Ovary (tissue), 9 donors: ENCODE data around the gene LSM2. TPM values are rescaled to one million over a fixed set of nuclear protein-coding genes. Genes with fewer than 3 reads are reported as not detected.
A peak's percentile ranks its signal among the peaks of the same experiment; 100 is the strongest.

Experiments used
- DNase-seq, 5 donors: peaks; one replicate each; pipeline ENCODE4 v3.0.0-alpha.2; 2019 to 2020
- H3K27ac ChIP-seq, 2 donors: fragments of 200-600 bp; one replicate each; pipeline versions ENCODE4 v1.5.1 to v1.8.0; 2019 to 2022
- H3K27me3 ChIP-seq: fragments of 200-600 bp; one replicate; pipeline ENCODE4 v1.8.0; 2022
- H3K36me3 ChIP-seq: fragments of 200-600 bp; sonication (generic); one replicate; pipeline ENCODE4 v1.5.1; 2019
- H3K4me1 ChIP-seq: one replicate; pipeline ENCODE4 v1.8.1; 2013; ENCODE audit warnings: mild to moderate bottlenecking, moderate library complexity; ENCODE audit not compliant: insufficient read depth
- H3K4me3 ChIP-seq: fragments of 200-600 bp; sonication (generic); one replicate; pipeline ENCODE4 v1.5.1; 2017
- H3K9me3 ChIP-seq, 2 donors: fragments of 200-600 bp in 1 of 2; sonication (generic) in 1 of 2; one replicate each; pipeline versions ENCODE4 v1.5.1 to v1.8.1; 2013 to 2019; ENCODE audit warnings: mild to moderate bottlenecking in 1 of 2, moderate library complexity in 1 of 2
- EP300 ChIP-seq: sonication (generic); formaldehyde crosslinking; IDR thresholded peaks from one replicate; pipeline ENCODE4 v1.6.1; 2017; ENCODE audit warnings: antibody characterized with exemption
- POLR2A ChIP-seq: fragments of 450-650 bp; IDR thresholded peaks from one replicate; pipeline ENCODE4 v1.6.1; 2017; ENCODE audit warnings: antibody characterized with exemption, mild to moderate bottlenecking, moderate library complexity
- WGBS, 3 donors: extraction: QIAGEN DNeasy Blood & Tissue Kit in 1 of 3; methylation state at CpG; one replicate each; pipeline versions ENCODE4 v1.1.5 to v1.1.7; 2013 to 2017; 5-methylcytosine and 5-hydroxymethylcytosine counted together
- intact Hi-C, 4 donors: fragments of 100-400 bp; cut with DNase I; formaldehyde crosslinking; loops; one replicate each; pipeline versions ENCODE4 v1.11.0 to v1.15.1; 2022 to 2023
- polyA plus RNA-seq, 2 donors: library from polyadenylated mRNA; stranded (reverse); fragments of 200-250 nt in 1 of 2; fragments of 350-450 nt in 1 of 2; fragmentation: Illumina TruSeq in 1 of 2; extraction: RNeasy Lipid Tissue Mini Kit (QIAGEN cat#74804) in 1 of 2; gene quantifications; one replicate each; pipeline ENCODE4 v1.2.3, GENCODE V29; 2013 to 2014
- total RNA-seq, 7 donors: library from RNA; depleted of rRNA in 2 of 7; stranded (reverse); fragments of >200 nt in 2 of 7; fragmentation: NEBNext Ultra II Directional in 3 of 7; extraction: Animal tissue kit (Norgen Biotek cat#: 25700) in 3 of 7; gene quantifications; one replicate each; pipeline versions ENCODE4 v1.1.0 to v1.2.4, GENCODE V29; 2016 to 2023
- TF ChIP-seq, protein P1 (sequence below), 3 donors: fragments of 450-650 bp in 2 of 3; fragments of 200-600 bp in 1 of 3; IDR thresholded peaks; one replicate each; pipeline versions ENCODE4 v1.5.1 to v1.8.0; 2016 to 2022; ENCODE audit warnings: antibody characterized with exemption in 3 of 3, mild to moderate bottlenecking in 1 of 3
- donor health status: DM: no; HTN: no; CAD: no; lungs with moderate emphysema.
- donor health status: DM: no; HTN: no; CAD: no.
- donor health status: Bipolar disorder and iron deficiency.
- donor health status: DM: yes; HTN: yes; CAD: no.
- donor health status: DM: no; HTN: no; CAD: no.
- donor health status: DM: yes; HTN: yes; CAD: no.

The LSM2 gene
- total and polyA plus RNA-seq, 9 donors = 35.9 to 90.7 (median 47.6) TPM

DNA sequence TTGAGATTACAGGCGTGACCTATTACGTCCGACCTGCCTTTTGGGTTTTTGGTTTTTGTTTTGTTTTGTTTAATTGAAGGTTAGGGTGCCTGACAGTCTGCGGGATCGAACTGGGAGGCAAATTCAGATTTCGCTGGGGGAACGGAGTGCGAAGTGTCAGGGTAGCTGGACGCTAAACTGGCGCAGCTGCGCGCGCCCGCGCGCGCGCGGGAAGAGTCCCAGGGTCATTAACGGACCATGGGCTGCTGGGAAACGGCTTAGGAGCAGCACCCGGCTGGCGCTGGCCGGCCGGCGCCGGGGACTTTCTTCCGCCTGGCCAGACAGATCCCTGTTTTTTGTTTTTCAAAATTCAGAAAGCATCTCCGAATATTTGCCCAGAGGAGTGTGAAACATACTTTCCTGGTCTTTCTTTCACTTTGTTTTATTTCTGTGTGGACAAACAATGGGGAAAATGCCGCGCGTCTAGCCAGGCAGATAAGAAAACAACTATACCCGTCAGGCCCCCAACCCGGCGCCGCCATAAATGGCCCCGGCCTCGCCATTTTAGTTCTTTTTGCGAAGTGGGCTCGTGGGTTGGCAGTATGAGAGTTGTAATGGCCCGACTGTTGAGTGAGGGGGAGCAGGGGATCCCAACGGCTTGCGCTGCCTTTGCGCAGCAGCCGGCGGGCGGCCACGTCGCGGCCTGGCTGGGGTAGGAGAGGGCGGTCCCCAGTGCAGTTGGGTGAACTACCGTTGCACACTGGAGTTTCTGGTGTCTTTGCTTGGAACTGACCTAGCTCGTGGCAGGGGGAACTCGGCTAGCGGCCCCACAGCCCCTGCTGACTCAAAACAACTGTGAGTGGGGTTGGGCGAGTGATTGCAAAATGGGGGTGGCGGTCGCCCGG lies 27.8 kb upstream of the LSM2 start:
- DNase-seq = peak; percentile 88 to 93 (median 88)
- no peaks in the 10 kb centered on the region for H3K36me3 ChIP-seq
- H3K27ac ChIP-seq = peak overlapping the region; percentile 91 to 93
- TF ChIP-seq, protein P1, sequence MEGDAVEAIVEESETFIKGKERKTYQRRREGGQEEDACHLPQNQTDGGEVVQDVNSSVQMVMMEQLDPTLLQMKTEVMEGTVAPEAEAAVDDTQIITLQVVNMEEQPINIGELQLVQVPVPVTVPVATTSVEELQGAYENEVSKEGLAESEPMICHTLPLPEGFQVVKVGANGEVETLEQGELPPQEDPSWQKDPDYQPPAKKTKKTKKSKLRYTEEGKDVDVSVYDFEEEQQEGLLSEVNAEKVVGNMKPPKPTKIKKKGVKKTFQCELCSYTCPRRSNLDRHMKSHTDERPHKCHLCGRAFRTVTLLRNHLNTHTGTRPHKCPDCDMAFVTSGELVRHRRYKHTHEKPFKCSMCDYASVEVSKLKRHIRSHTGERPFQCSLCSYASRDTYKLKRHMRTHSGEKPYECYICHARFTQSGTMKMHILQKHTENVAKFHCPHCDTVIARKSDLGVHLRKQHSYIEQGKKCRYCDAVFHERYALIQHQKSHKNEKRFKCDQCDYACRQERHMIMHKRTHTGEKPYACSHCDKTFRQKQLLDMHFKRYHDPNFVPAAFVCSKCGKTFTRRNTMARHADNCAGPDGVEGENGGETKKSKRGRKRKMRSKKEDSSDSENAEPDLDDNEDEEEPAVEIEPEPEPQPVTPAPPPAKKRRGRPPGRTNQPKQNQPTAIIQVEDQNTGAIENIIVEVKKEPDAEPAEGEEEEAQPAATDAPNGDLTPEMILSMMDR (IDR thresholded peaks at IDR 0.05) = peak in 2 of 3 donors; percentile 13 to 16
- peak; percentile 50 for TF ChIP-seq POLR2A
- no peak for TF ChIP-seq EP300
- peaks cover 7% of the 10 kb centered on the region for H3K4me1 ChIP-seq
- no peaks in the 10 kb centered on the region for H3K9me3 ChIP-seq
- no peaks in the 10 kb centered on the region for H3K27me3 ChIP-seq
- intact Hi-C loops = loop anchor here (5.0 to 10.0 kb wide), 7 partner anchors 37 to 290 kb away; partner anchors contain the start of genes CLIC1 (in 2 of the 4), LY6G5C (in 2 of the 4), ATP6V1G2 (in 1 of the 4) and CSNK2B (in 1 of the 4)
- peak overlapping the region; percentile 97 for H3K4me3 ChIP-seq
- 0 to 1% (median 0%) methylated on average over 58 to 59 of the region's 59 CpGs for WGBS, 3 donors

DNA sequence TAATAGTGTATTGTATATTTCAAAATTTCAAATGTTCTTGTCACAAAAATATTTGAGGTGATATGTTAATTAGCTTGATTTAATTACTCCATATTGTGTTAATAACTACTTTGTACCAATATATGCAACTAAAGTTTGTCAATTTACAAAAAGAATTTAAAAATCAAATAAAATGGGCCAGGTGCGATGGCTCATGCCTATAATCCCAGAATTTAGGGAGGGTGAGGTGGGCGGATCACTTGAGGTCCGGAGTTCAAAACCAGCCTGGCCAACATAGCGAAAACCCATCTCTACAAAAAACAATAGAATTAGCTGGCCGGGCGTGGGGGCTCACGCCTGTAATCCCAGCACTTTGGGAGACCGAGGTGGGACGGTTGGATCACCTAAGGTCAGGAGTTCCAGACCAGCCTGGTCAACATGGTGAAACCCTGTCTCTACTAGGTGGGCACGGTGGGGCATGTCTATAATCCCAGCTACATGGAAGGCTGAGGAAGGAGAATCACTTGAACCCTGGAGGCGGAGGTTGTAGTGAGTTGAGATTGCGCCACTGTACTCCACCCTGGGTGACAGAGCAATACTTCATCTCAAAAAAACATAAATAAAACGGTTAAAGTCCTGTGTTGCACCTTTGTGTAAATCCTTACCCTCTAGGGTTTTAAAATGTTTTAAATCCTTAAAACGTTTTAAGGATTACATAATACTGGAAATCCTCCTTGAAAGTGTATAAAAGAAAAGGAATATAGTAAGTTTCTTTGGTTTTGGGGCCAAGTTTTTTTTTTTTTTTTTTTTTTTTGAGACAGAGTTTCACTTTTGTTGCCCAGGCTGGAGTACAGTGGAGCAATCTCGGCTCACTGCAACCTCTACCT lies 24.8 kb upstream of the LSM2 start:
- intact Hi-C loops = loop anchor here (2.0 to 10.0 kb wide), 8 partner anchors 34 to 287 kb away; partner anchors contain the start of genes CLIC1 (in 2 of the 4), LY6G5C (in 2 of the 4), ATP6V1G2 (in 1 of the 4) and CSNK2B (in 1 of the 4)
- 79 to 83% (median 81%) methylated on average over 15 of the region's 15 CpGs for WGBS, 3 donors
- Histone ChIP-seq H3K27ac (no peak overlapping the region), H3K4me3 (no peak overlapping the region), H3K4me1 (peaks cover 7% of the 10 kb centered on the region), H3K27me3 (no peaks in the 10 kb centered on the region), H3K9me3 (no peaks in the 10 kb centered on the region), H3K36me3 (no peaks in the 10 kb centered on the region)
- TF ChIP-seq POLR2A (no peak), EP300 (no peak)
- TF ChIP-seq, protein P1 (IDR thresholded peaks at IDR 0.05) = no peak
- DNase-seq = peak in 2 of 5 donors; percentile 6 to 30

DNA sequence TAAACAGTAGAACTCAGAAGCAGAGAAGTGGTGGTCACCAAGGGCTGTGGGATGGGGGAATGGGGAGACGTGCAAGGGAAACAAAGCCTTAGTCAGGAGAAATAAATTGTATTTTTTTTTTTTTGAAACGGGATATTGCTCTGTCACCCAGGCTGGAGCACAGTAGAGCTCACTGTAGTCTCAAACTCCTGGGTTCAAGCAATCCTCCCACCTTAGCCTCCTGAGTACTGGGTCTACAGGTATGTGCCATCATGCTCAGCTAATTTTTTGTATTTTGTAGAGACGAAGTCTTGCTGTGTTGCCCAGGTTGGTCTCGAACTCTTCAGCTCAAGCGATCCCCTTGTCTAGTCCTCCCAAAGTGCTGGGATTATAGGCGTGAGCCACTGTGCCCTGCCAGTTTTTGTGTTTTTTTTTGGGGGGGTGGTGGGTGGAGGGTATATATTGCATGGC lies 24.1 kb upstream of the LSM2 start:
- 49 to 54% (median 50%) methylated on average over 6 of the region's 6 CpGs for WGBS, 3 donors
- DNase-seq = peak in 1 of 5 donors; percentile 13
- no peaks in the 10 kb centered on the region for H3K27me3 ChIP-seq
- peak overlapping the region; percentile 64 for H3K4me3 ChIP-seq
- H3K27ac ChIP-seq = peak overlapping the region; percentile 47 to 61
- no peaks in the 10 kb centered on the region for H3K9me3 ChIP-seq
- intact Hi-C loops = loop anchor here (2.0 to 10.0 kb wide), 8 partner anchors 34 to 286 kb away; partner anchors contain the start of genes CLIC1 (in 2 of the 4), LY6G5C (in 2 of the 4), ATP6V1G2 (in 1 of the 4) and CSNK2B (in 1 of the 4)
- peaks cover 9% of the 10 kb centered on the region for H3K4me1 ChIP-seq
- H3K36me3 ChIP-seq = no peaks in the 10 kb centered on the region
- no peak for TF ChIP-seq EP300
- TF ChIP-seq, protein P1 (IDR thresholded peaks at IDR 0.05) = no peak
- no peak for TF ChIP-seq POLR2A
